Keratinocyte (primary cell): ENCODE results near the gene DOK6.

Experiments
- EZH2 ChIP-seq: IDR thresholded peaks from one replicate; pipeline ENCODE4 v1.6.1; 2012; ENCODE audit warnings: inconsistent platforms, mild to moderate bottlenecking, low read length, moderate library complexity
- TF ChIP-seq, protein P1 (sequence below), 3 experiments: IDR thresholded peaks in 1 of 3; conservative IDR thresholded peaks in 1 of 3; optimal IDR thresholded peaks in 1 of 3; 2 replicates in 2 of 3; 3 replicates in 1 of 3; pipeline versions ENCODE3 to v1.5.1; 2011; ENCODE audit warnings: low read length in 3 of 3, mild to moderate bottlenecking in 3 of 3, moderate library complexity in 2 of 3, control low read depth in 1 of 3, inconsistent platforms in 1 of 3; ENCODE audit not compliant: insufficient read depth in 2 of 3; ENCODE audit errors: extremely low read depth in 1 of 3

DNA sequence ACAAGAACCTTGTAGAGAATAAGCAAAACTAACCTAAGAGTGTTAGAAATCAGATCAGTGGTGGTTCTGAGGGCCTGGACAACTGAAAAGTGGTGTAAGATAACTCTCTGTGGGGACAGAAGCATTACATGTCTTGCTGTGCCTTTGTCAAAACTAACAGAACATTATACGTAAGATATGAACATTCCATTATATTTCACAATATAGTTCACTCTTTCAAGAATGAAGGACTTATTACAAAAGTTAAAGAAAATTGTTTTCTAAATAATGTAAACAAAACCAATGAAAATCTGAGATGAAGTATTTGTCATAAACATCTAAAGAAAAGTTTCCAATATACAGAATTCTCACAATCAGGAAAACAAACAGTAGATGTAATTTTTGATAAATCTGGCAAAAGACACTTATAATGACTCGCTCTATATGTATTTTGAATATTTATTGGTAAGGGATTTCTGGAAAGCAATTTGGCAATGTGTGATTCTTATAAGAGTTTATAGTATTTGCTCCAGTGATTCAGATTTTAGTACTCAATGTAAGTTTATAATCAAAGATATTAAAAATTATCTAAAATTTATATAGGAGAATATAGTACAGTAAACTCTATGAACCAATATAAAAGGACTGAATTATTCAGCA, 288.6 kb downstream of the DOK6 start:
- TF ChIP-seq EZH2 = no peak
- TF ChIP-seq, protein P1, sequence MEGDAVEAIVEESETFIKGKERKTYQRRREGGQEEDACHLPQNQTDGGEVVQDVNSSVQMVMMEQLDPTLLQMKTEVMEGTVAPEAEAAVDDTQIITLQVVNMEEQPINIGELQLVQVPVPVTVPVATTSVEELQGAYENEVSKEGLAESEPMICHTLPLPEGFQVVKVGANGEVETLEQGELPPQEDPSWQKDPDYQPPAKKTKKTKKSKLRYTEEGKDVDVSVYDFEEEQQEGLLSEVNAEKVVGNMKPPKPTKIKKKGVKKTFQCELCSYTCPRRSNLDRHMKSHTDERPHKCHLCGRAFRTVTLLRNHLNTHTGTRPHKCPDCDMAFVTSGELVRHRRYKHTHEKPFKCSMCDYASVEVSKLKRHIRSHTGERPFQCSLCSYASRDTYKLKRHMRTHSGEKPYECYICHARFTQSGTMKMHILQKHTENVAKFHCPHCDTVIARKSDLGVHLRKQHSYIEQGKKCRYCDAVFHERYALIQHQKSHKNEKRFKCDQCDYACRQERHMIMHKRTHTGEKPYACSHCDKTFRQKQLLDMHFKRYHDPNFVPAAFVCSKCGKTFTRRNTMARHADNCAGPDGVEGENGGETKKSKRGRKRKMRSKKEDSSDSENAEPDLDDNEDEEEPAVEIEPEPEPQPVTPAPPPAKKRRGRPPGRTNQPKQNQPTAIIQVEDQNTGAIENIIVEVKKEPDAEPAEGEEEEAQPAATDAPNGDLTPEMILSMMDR (optimal IDR thresholded peaks at IDR 0.05 in 1 of 3, IDR thresholded peaks at IDR 0.05 in 1 of 3, conservative IDR thresholded peaks at IDR 0.05 in 1 of 3; ENCODE audit: extremely low read depth in 1 of 3, insufficient read depth in 2 of 3, low read length in 3 of 3) = no peak
